ENCODE measurements around the gene PROCA1. TPM values are rescaled to one million over a fixed set of nuclear protein-coding genes. Genes with fewer than 3 reads are reported as not detected.

Gene PROCA1
- total RNA-seq, 2 experiments from 2014 or later: 6.2 to 7.4 TPM

- Mint-ChIP-seq H3K9me3 (no peaks in the 10 kb centered on the region), H3K4me3 (no peak overlapping the region), H3K4me1 (no peaks in the 10 kb centered on the region), H3K27ac (no peak overlapping the region), H3K36me3 (ENCODE audit: low read depth) (peaks cover 74% of the 10 kb centered on the region), H3K27me3 (no peaks in the 10 kb centered on the region)
- POLR2A ChIA-PET: interaction anchor here (0.8 kb wide), 1 partner anchor 10 kb away, joined by 3 read pairs; no protein-coding TSS in a partner anchor
- DNase-seq: no peak
- CTCF ChIA-PET: interaction anchor here (1.3 kb wide), 1 partner anchor 11 kb away, joined by 3 read pairs; the partner anchor contains the start of gene PROCA1
Observed at GRCh38 chr17:28700278-28700677, 11.4 kb downstream of the PROCA1 start.

GRCh38 chr17:28698253-28698941 lies 13.3 kb downstream of the PROCA1 start:
- Mint-ChIP-seq H3K9me3 (no peaks in the 10 kb centered on the region), H3K4me3 (no peak overlapping the region), H3K4me1 (no peaks in the 10 kb centered on the region), H3K27me3 (no peaks in the 10 kb centered on the region), H3K27ac (no peak overlapping the region), H3K36me3 (ENCODE audit: low read depth) (peaks cover 83% of the 10 kb centered on the region)
- no peak for DNase-seq
- POLR2A ChIA-PET: no interaction called here
- CTCF ChIA-PET: no interaction called here

- Mint-ChIP-seq H3K4me1 (no peaks in the 10 kb centered on the region), H3K27me3 (no peaks in the 10 kb centered on the region), H3K36me3 (ENCODE audit: low read depth) (peaks cover 74% of the 10 kb centered on the region), H3K27ac (no peak overlapping the region), H3K9me3 (no peaks in the 10 kb centered on the region), H3K4me3 (no peak overlapping the region)
- DNase-seq: no peak
- POLR2A ChIA-PET: interaction anchor here (1.5 to 2.0 kb wide), 2 partner anchors 12 to 17 kb away, joined by 4 to 6 read pairs; no protein-coding TSS in a partner anchor
- CTCF ChIA-PET: no interaction called here
Observed at GRCh38 chr17:28693869-28694268, 17.8 kb downstream of the PROCA1 start.

DNA sequence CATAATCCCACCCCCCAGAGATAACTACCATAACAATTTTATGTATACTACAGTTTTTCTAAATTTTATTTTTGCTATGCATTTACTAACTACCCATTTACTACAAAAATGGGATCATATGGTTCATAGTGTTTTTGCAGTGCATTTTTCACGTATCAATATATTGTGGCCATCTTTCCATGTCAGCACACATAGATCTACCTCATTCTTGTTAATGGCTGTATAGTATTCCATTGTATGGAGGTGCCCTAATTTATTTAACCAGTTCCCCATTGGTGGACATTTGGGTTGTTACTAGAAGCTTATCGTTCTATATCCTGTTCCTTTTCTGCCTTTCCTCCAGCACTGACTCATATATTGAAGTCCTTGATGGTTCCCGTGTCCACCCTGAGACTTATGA lies 22.7 kb downstream of the PROCA1 start:
- DNase-seq: no peak
- CTCF ChIA-PET: no interaction called here
- Mint-ChIP-seq H3K4me3 (no peak overlapping the region), H3K4me1 (no peaks in the 10 kb centered on the region), H3K36me3 (ENCODE audit: low read depth) (peaks cover 78% of the 10 kb centered on the region), H3K27ac (no peak overlapping the region), H3K9me3 (no peaks in the 10 kb centered on the region), H3K27me3 (no peaks in the 10 kb centered on the region)
- POLR2A ChIA-PET: no interaction called here

DNA sequence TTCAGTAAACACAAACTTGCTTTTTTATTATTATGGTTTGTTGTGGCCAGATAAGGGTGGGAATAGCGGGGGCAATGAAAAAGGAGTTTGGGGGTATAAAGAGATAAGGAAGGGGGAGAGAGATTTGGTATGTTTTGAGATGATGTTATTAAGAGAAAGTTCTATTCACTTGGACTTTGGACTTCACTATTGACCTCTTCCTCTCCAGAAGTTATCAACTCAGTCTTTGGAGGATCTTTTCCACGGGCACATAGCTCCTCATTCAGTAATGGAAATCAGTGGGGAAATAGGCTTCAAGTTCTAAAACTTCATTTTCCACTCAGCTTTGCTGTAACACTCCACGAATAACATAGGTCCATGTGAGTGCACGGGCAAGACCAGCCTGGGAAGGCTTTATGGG lies 23.2 kb downstream of the PROCA1 start:
- DNase-seq: no peak
- ChIA-PET CTCF (interaction anchor here (1.0 kb wide), 1 partner anchor 22 kb away, joined by 4 read pairs; no protein-coding TSS in a partner anchor), POLR2A (interaction anchor here (0.7 kb wide), 1 partner anchor 73 kb away, joined by 3 read pairs; no protein-coding TSS in a partner anchor)
- H3K27me3 Mint-ChIP-seq: no peaks in the 10 kb centered on the region
- peaks cover 76% of the 10 kb centered on the region for H3K36me3 Mint-ChIP-seq (ENCODE audit: low read depth)
- no peak overlapping the region for H3K27ac Mint-ChIP-seq
- H3K9me3 Mint-ChIP-seq: no peaks in the 10 kb centered on the region
- no peaks in the 10 kb centered on the region for H3K4me1 Mint-ChIP-seq
- H3K4me3 Mint-ChIP-seq: no peak overlapping the region

- no peak overlapping the region for H3K27ac Mint-ChIP-seq
- POLR2A ChIA-PET: no interaction called here
- H3K4me1 Mint-ChIP-seq: no peaks in the 10 kb centered on the region
Observed at GRCh38 chr17:28686296-28686695, 25.4 kb downstream of the PROCA1 start.

DNA sequence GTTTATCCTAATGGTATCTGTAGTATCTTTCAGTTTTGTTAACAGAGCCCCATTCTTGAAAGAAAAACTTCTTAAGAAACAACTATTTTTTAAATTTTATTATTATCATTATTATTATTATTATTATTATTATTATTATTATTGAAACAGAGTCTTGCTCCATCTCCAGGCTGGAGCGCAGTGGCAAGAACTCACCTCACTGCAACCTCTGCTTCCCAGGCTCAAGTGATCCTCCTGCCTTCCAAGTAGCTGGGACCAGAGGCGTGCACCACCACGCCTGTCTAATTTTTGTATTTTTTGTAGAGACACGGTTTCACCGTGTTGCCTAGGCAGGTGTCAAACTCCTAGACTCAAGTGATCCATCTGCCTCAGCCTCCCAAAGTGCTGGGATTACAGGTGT lies 26.3 kb downstream of the PROCA1 start:
- POLR2A ChIA-PET: no interaction called here
- H3K27me3 Mint-ChIP-seq: no peaks in the 10 kb centered on the region
- DNase-seq: no peak
- peaks cover 85% of the 10 kb centered on the region for H3K36me3 Mint-ChIP-seq (ENCODE audit: low read depth)
- H3K4me1 Mint-ChIP-seq: no peaks in the 10 kb centered on the region
- H3K9me3 Mint-ChIP-seq: no peaks in the 10 kb centered on the region
- H3K27ac Mint-ChIP-seq: no peak overlapping the region
- CTCF ChIA-PET: no interaction called here
- H3K4me3 Mint-ChIP-seq: no peak overlapping the region

More at GRCh38 chr17:28686296-28686695, 25.4 kb downstream of the PROCA1 start:
- H3K4me3 Mint-ChIP-seq: no peak overlapping the region
- H3K36me3 Mint-ChIP-seq (ENCODE audit: low read depth): peaks cover 85% of the 10 kb centered on the region
- no peak for DNase-seq
- H3K27me3 Mint-ChIP-seq: no peaks in the 10 kb centered on the region
- H3K9me3 Mint-ChIP-seq: no peaks in the 10 kb centered on the region
- CTCF ChIA-PET: no interaction called here

DNA sequence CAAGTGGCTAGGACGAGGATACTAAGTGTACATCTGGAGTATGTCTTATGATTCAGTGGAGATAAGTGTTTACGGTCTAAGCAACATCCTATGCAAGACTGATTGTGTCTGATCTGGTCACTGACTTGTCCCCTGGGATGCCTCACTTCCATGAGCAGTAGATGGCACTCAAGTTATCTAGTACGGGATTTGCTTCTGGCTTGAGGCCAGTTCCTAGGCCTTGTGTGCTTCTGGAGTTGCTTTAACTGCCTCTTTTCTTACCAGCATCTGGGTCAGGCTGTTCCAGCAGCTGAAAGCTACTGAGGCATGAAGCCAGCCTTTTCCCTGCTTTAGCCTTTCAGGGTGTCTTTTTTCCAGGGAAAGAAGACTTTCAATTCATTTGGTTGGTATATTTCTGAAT lies 26.7 kb downstream of the PROCA1 start:
- Mint-ChIP-seq H3K36me3 (ENCODE audit: low read depth) (peaks cover 81% of the 10 kb centered on the region), H3K27ac (no peak overlapping the region), H3K9me3 (no peaks in the 10 kb centered on the region), H3K27me3 (no peaks in the 10 kb centered on the region), H3K4me3 (no peak overlapping the region), H3K4me1 (no peaks in the 10 kb centered on the region)
- no peak for DNase-seq
- ChIA-PET CTCF (no interaction called here), POLR2A (no interaction called here)

DNA sequence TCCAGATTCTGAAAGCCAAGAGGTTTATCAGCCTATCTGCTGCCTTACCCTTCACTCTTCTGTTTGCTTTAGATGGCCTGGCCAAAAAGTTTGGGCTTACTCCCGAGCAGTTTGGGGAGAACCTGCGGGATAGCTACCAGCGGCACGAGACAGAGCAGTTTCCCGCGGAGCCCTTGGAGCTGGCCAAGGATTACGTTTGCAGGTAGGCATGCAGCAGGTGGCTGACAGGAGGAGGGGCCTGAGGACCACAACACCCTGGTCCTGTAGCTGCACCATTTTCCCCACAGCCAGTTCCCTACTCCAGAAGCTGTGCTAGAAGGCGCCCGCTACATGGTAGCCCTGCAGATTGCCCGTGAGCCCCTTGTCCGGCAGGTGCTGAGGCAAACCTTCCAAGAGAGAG lies 29.0 kb downstream of the PROCA1 start:
- no peak overlapping the region for H3K27ac Mint-ChIP-seq
- CTCF ChIA-PET: interaction anchor here (1.0 kb wide), 1 partner anchor 36 kb away, joined by 3 read pairs; no protein-coding TSS in a partner anchor
- peaks cover 72% of the 10 kb centered on the region for H3K36me3 Mint-ChIP-seq (ENCODE audit: low read depth)
- no peaks in the 10 kb centered on the region for H3K27me3 Mint-ChIP-seq
- H3K4me1 Mint-ChIP-seq: no peaks in the 10 kb centered on the region
- no peaks in the 10 kb centered on the region for H3K9me3 Mint-ChIP-seq
- POLR2A ChIA-PET: interaction anchor here (1.6 kb wide), 1 partner anchor 11 kb away, joined by 4 read pairs; no protein-coding TSS in a partner anchor
- DNase-seq: no peak
- no peak overlapping the region for H3K4me3 Mint-ChIP-seq

DNA sequence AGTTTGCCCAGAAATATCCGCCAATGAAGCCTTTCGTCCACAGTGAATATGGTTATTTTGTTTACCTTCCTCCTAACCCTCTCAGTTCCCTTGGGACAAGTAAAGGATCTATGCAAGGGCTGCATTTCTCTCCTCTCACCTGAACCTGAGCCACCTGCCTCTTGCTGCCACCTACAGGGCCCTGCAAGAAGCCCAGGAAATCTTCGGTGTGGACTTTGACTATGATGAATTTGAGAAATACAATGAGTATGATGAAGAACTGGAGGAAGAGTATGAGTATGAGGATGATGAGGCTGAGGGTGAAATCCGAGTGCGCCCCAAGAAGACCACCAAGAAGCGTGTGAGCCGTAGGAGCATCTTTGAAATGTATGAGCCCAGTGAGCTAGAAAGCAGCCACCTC lies 35.7 kb downstream of the PROCA1 start:
- Mint-ChIP-seq H3K9me3 (no peaks in the 10 kb centered on the region), H3K4me3 (no peak overlapping the region), H3K4me1 (no peaks in the 10 kb centered on the region), H3K27me3 (no peaks in the 10 kb centered on the region), H3K36me3 (ENCODE audit: low read depth) (peaks cover 69% of the 10 kb centered on the region), H3K27ac (no peak overlapping the region)
- ChIA-PET CTCF (interaction anchor here (0.8 to 2.7 kb wide), 9 partner anchors 12 to 51 kb away, joined by 3 to 11 read pairs (median 4); partner anchors contain the start of genes BLTP2 and PROCA1), POLR2A (interaction anchor here (1.2 to 2.1 kb wide), 4 partner anchors 13 to 76 kb away, joined by 3 to 10 read pairs (median 4); partner anchors contain the start of genes BLTP2, SDF2 and SUPT6H)
- DNase-seq: peak; percentile 19

DNA sequence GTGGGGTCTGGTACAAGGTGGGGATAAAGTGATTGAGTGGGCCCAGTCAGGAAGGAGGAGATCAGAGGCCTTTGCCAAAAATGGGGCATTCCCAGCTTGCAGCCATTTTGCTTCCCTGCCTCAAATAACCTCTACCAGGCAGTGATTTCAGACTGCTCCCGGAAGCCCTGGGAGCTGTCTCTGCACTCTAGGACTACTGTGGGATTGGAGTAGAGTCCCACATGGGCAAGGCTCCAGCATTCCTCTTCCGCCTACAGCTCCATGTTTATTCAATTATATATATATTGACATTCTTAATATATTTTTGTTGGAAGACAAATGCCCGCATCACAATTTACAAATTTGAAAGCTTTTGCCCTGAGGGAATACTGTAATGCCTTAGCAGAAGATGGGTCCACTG lies 36.2 kb downstream of the PROCA1 start:
- no peak overlapping the region for H3K4me3 Mint-ChIP-seq
- no peak for DNase-seq
- H3K27me3 Mint-ChIP-seq: no peaks in the 10 kb centered on the region
- no peak overlapping the region for H3K27ac Mint-ChIP-seq
- H3K4me1 Mint-ChIP-seq: no peaks in the 10 kb centered on the region
- H3K36me3 Mint-ChIP-seq (ENCODE audit: low read depth): peaks cover 71% of the 10 kb centered on the region
- ChIA-PET POLR2A (interaction anchor here (0.7 to 2.1 kb wide), 5 partner anchors 13 to 76 kb away, joined by 3 to 10 read pairs (median 3); partner anchors contain the start of genes BLTP2, SDF2 and SUPT6H), CTCF (interaction anchor here (0.9 to 2.7 kb wide), 7 partner anchors 12 to 51 kb away, joined by 3 to 11 read pairs (median 6); partner anchors contain the start of gene BLTP2)
- no peaks in the 10 kb centered on the region for H3K9me3 Mint-ChIP-seq

DNA sequence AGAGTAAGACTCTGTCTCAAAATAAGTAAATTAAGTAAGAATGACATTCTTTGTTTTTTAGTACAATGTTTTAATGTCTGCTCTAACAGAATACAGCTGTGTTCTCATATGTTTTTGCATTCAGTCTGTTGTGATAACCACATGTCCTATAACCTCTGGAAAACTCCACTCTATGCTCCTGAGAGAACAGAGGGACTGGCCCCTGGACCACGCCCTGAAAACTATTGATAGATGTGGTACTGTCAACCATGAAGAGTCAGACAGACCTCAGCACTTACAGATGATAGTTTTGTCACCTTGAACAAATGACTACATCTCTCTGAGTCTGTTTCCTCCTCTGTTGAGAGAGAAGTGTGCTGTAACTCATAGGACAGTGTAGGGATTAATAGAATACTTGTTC lies 41.8 kb downstream of the PROCA1 start:
- ChIA-PET POLR2A (interaction anchor here (2.0 kb wide), 1 partner anchor 41 kb away, joined by 5 read pairs; no protein-coding TSS in a partner anchor), CTCF (no interaction called here)
- no peak overlapping the region for H3K27ac Mint-ChIP-seq
- peaks cover 14% of the 10 kb centered on the region for H3K4me1 Mint-ChIP-seq
- H3K9me3 Mint-ChIP-seq: no peaks in the 10 kb centered on the region
- peaks cover 54% of the 10 kb centered on the region for H3K36me3 Mint-ChIP-seq (ENCODE audit: low read depth)
- H3K4me3 Mint-ChIP-seq: no peak overlapping the region
- no peak for DNase-seq
- no peaks in the 10 kb centered on the region for H3K27me3 Mint-ChIP-seq

- no peak for DNase-seq
- no peak overlapping the region for H3K4me3 Mint-ChIP-seq
- POLR2A ChIA-PET: interaction anchor here (1.0 to 1.6 kb wide), 3 partner anchors 22 to 68 kb away, joined by 3 to 5 read pairs (median 4); no protein-coding TSS in a partner anchor
- CTCF ChIA-PET: interaction anchor here (0.6 to 1.7 kb wide), 7 partner anchors 22 to 97 kb away, joined by 3 to 6 read pairs (median 4); partner anchors contain the start of genes BLTP2, PROCA1 and RPL23A
- H3K9me3 Mint-ChIP-seq: no peaks in the 10 kb centered on the region
- no peak overlapping the region for H3K27ac Mint-ChIP-seq
- H3K4me1 Mint-ChIP-seq: peaks cover 34% of the 10 kb centered on the region
- no peaks in the 10 kb centered on the region for H3K27me3 Mint-ChIP-seq
- peaks cover 50% of the 10 kb centered on the region for H3K36me3 Mint-ChIP-seq (ENCODE audit: low read depth)
Observed at GRCh38 chr17:28667870-28668269, 43.8 kb downstream of the PROCA1 start.
